NT2/D1 (cell line): ENCODE measurements around the gene GPS1.

ENCODE experiments used
- SUZ12 ChIP-seq: IDR thresholded peaks from 2 replicates; pipeline ENCODE4 v1.6.1; 2011; ENCODE audit not compliant: insufficient read length, insufficient read depth; ENCODE audit errors: extremely low read depth
- YY1 ChIP-seq: IDR thresholded peaks from 2 replicates; pipeline ENCODE4 v1.6.1; 2011; ENCODE audit not compliant: insufficient read length, insufficient read depth
- ZNF274 ChIP-seq: IDR thresholded peaks from 2 replicates; pipeline ENCODE4 v1.6.1; 2011; ENCODE audit warnings: mild to moderate bottlenecking, low read depth, low read length

GRCh38 chr17:82020572-82021106 lies 31.1 kb upstream of the GPS1 start:
- TF ChIP-seq YY1 = no peak
- no peak for TF ChIP-seq ZNF274
- no peak for TF ChIP-seq SUZ12
